GM18951 (cell line): ENCODE data around the gene MYBPHL.

ENCODE experiments used
- POLR2A ChIP-seq: IDR thresholded peaks from 4 replicates; pipeline ENCODE4 v1.6.1; 2011; ENCODE audit warnings: mild to moderate bottlenecking; ENCODE audit not compliant: insufficient read length, insufficient read depth; ENCODE audit errors: extremely low read depth
- in situ Hi-C: fragments of 300-500 bp; cut with MboI; formaldehyde crosslinking; loops from one replicate; pipeline ENCODE4 v1.12.0; 2022; ENCODE audit warnings: low sequenced_read_pairs, mixed read lengths, inconsistent platforms; ENCODE audit not compliant: unreplicated experiment

MYBPHL gene, protein sequence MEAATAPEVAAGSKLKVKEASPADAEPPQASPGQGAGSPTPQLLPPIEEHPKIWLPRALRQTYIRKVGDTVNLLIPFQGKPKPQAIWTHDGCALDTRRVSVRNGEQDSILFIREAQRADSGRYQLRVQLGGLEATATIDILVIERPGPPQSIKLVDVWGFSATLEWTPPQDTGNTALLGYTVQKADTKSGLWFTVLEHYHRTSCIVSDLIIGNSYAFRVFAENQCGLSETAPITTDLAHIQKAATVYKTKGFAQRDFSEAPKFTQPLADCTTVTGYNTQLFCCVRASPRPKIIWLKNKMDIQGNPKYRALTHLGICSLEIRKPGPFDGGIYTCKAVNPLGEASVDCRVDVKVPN

DNA sequence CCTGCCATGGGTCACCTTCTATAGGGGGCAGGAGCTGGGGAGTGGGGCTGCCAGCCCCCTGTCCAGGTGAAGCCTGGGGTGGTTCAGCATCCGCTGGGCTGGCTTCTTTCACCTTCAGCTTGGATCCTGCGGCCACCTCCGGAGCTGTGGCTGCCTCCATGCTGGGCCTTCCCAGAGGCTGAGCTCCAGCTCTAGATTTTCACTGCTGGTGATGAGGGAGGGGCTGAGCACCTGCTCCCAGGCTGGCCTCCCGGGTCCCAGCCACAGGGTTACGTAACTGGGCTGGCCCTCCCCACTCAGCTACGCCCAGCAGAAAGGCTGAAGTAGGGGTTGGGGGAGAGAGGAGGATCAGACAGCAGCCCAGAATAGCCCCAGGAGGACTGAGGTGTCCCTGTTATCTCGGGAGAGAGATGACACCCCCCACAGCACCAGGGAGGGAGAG, at the start of gene MYBPHL:
TSS of gene MYBPHL (minus strand) at position 180 of the 442 bp plus-strand sequence. CDS start at position 160, 20 bp downstream.
- in situ Hi-C loops, result no loop called here
- TF ChIP-seq POLR2A, result no peak

DNA sequence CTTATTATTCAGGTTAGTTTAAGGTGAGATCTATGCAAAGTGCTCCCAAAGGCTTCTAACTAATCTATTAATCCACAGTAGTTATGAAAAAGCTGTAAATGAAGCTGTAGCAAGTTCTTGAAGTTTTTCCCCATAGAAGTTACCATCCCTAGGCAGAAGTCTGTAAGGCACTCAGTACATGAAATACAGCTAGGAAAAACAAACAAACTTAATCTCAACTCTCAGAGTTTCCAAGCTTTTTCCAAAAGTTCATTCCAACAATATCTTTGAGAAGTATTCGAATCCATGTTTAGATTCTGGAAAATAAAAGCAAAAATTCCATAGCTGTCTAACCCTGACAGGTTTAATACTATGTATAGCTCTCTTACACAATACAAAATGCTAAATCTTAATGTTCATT, 49.7 kb upstream of the MYBPHL start:
- TF ChIP-seq POLR2A, result no peak
- in situ Hi-C loops, result no loop called here

DNA sequence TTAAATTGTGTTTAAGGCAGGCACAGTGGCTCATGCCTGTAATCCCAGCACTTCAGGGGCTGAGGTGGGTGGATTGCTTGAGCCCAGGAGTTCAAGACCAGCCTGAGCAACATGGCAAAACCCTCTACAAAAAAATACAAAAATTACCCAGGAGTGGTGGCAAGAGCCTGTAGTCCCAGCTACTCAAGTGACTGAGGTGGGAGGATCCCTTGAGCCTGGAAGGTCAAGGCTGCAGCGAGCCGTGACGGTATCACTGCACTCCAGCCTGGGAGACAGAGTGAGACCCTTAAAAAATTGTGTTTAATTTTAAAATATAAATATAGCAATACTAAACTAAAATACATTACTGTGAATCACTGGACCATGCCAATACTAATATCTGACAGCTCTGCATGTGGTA, 48.1 kb upstream of the MYBPHL start:
- TF ChIP-seq POLR2A, result no peak
- in situ Hi-C loops, result no loop called here

DNA sequence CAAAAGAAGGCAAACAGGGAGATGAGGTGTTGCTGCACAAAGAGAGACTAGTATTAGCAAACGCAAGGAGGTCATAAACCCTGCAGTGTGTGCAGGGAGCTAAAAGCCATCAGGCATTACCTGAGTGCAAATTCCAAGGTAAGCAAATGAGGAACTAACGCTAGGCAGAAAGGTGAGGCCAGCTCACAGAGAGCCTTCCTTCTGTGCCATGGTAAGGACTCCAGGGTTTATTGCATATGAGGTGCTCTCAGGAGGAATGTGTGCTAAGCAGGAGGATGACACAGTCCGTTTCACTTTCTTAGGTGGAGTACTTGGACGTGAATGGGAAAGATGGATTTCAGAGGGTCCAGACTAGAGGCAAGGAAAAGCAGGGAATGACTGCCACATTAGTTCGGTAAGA, 44.6 kb upstream of the MYBPHL start:
- in situ Hi-C loops, result no loop called here
- no peak for TF ChIP-seq POLR2A

DNA sequence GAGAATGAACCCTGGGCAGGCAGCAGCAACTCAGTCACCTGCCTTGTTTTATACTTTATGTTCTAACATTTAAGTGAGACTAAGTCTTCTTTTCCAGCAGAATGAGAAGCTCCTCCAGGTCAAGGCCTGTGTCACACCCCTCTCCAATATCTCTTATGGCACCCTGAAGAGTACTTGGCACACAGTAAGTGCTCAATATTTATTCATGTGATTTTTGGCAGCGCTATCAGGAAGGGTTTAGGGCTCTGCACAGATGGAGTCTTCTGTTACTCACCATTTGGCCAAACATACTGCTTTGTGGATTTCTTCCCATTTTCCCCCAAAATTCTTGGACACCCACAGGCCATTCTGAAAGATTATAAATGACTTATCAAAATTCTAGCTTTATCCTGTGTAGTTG, 43.8 kb upstream of the MYBPHL start:
- no peak for TF ChIP-seq POLR2A
- in situ Hi-C loops, result no loop called here

DNA sequence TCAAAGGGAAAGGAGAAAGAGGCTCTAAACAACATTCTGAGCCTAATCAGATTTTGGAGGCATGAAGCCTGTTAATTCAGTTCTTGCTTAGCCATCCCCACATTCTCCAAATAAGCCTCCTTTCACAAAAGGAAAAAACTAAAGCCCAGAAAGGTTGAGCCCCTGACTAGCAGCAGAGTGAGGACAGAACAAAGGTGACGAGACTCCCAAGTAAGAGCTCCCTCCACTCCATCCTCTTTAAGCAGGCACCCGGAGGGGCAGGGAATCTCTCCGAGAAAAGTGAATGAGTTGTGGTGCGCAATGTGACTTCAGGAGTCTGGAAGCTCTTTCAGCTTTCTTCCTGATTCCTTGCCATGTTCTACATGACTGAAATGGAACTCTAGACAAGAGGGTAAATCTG, 43.4 kb upstream of the MYBPHL start:
- in situ Hi-C loops, result no loop called here
- TF ChIP-seq POLR2A, result no peak

DNA sequence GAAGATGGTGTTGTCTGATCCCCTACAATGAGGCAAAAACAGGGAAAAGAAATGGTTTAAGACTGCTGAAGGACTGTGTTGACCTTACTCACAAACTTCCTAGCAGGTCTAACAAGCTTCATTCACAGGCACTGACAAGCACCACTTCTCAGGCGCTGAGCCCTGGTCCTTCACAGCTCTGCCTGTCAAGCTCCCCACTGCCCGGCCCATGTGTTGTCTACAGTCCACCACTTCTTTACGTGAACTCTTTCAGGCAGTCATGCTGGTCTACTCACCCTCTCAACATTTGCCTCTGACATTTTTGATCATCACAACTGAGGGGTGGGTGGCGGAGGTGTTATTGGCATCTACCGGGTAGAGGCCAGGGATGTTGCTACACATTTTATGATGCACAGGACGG, 40.7 kb upstream of the MYBPHL start:
- in situ Hi-C loops, result no loop called here
- no peak for TF ChIP-seq POLR2A

DNA sequence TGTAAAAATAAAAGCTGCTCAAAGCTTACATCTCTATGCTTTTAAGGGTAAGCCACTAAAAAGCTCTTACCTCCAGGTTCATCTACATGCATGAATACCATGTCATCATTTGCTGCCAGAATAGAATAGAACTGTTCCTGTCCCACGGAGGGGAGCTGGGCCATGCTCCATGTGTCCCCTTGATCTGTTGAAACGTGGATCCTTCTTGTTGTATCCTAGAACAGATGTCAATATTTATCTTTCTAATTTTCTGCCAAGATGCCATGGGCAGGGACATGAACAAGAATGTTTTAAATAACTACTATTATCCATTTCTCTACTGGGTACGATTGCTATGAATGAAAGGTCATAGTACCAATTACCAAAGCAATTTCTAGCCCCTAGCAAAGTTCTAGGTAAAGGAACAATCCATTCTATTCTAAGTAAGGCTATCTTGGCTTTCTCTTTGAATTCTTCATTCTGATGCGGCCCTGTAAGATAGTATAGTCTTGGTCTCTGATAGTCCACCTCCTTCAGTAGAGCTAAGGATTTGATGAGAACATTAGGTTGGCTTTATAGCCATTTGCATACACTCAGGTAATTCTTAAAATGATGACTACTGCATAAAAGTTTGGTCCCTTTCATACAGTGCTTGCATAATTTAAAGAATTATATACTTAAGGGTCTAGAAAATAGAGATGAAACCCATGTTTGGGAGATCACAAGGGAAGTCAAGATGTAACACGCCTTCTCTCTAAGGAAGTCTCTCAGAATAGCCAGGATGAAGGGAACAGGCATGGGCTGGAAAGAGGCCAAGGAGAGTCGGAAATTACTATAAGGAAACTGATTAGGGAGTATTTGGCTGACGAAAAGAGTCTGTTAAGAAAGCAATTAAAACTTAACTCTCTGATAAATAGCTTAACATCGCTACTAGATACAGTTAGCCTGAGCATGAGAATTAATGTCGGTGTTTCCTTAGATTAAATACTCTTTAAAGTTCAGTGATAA, 35.4 kb upstream of the MYBPHL start:
- in situ Hi-C loops, result no loop called here
- TF ChIP-seq POLR2A, result no peak

DNA sequence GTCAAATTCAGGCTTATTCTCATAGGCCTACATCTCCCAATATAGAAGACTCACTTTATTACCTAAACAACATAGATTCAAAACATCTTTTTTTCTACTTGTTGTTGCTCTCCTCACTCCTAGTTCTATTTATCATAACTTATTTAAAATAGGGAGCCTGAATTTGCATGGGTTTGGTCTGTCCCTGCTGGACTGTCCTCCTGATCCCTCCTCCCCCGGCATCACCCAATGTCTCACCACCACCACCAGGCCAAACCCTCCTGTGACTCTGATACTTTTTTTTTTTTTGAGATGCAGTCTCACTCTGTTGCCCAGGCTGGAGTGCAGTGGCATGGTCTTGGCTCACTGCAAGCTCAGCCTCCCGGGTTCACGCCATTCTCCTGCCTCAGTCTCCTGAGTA, 31.8 kb upstream of the MYBPHL start:
- in situ Hi-C loops, result no loop called here

DNA sequence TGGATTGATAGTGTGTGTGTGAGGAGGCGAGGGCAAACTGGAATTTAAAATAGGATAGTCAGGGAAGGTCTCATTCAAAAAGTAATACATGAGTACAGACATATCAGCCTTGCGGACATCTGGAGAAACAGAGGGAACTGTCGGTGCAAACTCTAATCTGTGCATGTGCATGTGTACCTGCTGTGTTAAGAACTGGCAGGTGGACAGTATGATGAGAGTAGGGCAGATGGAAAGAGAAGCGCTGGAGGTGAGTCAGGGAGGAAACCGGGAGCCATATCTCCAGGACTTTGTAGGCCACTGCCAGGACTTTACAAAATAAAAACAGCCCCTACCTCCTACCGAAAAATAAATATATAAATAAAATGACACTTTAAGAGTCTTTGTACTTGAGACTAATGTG, 31.3 kb upstream of the MYBPHL start:
- TF ChIP-seq POLR2A, result no peak
- in situ Hi-C loops, result no loop called here

More for the DNA sequence above, 31.8 kb upstream of the MYBPHL start:
- no peak for TF ChIP-seq POLR2A

DNA sequence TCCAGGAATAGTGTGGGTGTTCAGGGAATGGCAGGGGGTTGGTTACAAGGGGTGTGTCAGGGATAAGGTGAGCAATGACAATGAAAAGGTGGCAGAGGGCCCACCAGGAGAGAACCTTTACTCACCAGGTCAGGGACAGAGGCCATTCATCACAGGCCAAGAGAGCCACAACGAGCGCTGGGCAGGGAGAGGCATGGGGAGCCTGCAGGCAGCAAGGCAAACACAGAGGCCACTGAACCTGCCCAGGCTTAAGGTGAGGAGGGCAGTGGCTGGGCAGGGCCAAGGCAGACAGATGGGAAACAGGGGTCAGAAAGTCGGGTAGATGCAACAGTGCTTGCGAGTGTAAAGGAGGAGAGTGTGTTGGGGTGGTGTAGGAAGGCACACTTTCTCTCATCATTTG, 28.3 kb upstream of the MYBPHL start:
- TF ChIP-seq POLR2A, result no peak
- in situ Hi-C loops, result no loop called here

DNA sequence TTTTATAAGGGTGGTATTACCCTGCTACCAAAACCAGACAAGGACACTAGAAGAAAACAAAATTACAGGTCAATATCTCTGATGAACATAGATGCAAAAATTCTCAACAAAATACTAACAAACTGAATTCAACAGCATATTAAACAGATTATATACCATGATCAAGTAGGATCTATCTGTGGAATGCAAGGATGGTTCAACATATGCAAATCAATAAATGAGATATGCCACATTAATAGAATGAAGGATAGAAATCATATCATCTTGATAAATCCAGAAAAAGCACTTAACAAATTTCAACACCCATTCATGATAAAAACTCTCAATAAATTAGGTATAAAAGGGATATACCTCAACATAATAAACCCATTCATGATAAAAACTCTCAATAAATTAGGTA, 24.3 kb upstream of the MYBPHL start:
- in situ Hi-C loops, result no loop called here
- no peak for TF ChIP-seq POLR2A

DNA sequence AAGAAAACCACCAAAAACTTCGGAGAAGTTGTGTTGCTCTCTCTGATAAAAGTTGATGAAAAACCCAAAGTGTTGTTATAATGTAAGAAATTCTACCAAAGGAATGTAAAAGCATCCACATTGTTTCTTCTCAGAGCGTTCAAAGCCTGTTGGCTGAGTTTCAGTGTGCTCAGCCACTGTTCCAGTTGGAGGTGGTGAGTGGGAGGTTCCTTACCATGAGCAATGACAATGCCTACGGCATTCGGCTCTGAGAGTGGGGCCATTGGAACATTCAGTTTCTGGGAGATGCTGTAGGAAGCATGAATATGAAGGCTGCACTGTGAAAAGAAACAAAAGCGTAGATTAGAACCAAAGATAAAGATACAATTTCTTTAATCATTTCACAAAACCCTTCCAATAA, 20.5 kb upstream of the MYBPHL start:
- in situ Hi-C loops, result no loop called here
- no peak for TF ChIP-seq POLR2A

DNA sequence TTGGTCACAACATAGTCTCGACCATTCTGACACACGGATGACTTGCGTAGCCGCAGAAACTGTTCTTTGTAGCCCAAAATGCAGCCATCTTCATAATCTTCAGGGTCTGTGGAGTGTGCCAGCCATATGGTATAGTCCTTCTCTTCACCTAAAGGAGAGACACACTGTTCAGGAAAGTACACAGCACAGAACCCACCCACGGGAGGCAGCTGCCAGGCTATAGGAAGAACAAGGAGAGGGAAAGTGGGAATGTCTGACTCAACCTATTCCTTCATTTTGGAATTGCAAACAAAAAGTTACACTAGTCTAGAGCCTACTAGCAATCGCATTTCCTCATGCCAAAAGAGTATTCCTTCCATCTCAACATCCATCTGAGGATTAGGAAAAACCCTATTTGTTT, 16.2 kb upstream of the MYBPHL start:
- in situ Hi-C loops, result no loop called here
- TF ChIP-seq POLR2A, result no peak

DNA sequence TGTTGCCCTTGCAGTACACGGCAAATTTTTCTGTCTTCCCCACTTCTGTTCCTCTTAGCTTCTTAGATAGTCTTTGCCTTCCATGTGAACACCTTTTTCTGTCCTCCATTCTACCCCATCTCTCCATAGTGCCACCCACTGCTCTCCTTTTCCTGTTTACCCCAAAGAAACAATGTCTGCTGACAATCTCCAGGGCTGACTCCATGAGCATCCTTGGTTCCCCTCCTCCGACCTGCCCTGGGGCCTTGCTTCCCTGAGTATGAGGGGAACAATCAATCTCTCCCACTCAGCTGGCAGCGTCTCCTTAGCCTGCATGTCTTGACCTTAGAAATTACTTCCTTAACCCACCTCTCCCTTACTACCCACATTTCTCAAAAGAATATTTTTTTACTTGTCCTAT, 12.3 kb upstream of the MYBPHL start:
- in situ Hi-C loops, result no loop called here
- TF ChIP-seq POLR2A, result no peak
